NCI-H2227 (cell line): ENCODE measurements around the gene PLCH2.

Experiments used
- DNase-seq: peaks from one replicate; lab custom pipeline; 2025; ENCODE audit not compliant: unreplicated experiment; lab: John Stamatoyannopoulos, UW

The PLCH2 gene

DNA sequence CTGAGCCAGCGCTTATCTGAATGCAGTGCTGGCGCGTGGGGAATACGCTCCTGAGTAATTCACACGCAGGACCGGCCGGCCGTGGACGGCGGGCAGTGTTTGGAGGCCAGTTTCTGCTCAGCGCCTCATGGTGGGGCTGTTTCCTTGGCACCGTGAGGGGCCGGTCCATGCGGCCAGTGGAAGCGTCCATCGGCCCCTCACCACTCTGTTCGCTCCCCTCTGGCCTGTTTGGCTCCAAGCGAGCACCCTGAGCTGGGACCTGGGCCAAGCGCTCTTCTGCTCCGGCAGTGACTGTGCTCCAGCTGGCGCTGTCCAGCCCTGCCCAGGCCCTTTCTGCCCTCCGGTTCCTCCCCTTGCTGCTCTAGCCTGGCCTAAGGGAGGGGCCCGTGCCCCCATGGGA, 16.3 kb upstream of the PLCH2 start:
- DNase-seq, result no peak

- DNase-seq, result no peak
Observed at GRCh38 chr1:2460203-2460602, 15.9 kb upstream of the PLCH2 start.

DNA sequence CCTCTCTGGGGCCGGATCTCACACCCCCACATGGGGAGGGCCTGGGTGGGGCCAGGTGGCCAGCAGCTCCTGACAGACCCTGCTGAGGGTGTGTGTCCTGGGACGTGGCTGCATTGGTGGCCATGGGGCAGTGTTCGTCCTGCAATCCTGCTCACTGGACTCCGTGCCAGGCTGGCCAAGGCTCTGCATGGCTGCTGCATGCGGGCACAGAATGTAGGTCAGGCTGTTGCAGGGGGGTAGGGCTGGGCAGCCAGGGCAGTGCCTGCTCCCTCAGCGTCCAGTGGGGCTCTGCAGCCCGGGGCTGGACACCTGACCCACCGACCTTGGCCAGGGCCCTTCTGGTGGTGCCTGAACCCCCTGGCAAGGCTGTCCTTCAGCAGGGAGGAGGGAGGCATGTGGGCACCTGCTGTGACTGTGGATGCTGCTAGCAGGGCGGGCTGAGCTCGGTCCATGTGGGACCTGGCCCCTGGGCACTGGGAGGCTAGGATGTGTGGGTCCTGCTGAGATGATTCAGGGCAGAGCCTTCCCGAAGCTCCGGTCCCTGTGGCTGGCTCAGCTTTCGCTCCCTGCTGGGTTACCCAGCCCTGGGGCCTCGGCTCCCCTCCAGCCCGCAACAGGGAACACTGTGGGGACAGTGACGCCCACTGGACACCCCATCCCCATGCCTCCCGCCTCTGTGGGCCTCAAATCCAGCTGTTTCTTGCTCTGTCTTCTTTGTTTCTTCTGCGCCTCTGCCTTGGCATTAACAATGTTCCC, 14.9 kb upstream of the PLCH2 start:
- no peak for DNase-seq

DNA sequence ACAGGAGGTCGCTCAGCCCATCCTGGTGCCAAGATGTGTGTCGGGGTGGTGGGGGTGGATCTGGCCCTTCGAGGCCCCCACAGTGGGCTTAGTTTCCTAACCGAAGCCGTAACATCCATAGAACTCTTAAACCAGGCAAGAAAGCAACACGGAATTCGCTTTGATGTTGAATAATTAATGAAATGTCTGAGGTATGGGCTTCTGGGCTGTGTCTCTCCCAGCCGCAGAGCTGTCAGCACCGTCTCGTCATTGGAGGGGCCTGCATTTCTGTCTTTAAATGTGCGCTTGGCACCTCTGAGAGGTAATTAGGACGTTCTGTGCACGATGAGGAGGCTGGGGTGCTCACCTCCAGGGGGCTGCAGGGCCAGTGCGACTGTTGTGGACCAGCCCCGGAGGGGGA, 13.3 kb upstream of the PLCH2 start:
- no peak for DNase-seq

DNA sequence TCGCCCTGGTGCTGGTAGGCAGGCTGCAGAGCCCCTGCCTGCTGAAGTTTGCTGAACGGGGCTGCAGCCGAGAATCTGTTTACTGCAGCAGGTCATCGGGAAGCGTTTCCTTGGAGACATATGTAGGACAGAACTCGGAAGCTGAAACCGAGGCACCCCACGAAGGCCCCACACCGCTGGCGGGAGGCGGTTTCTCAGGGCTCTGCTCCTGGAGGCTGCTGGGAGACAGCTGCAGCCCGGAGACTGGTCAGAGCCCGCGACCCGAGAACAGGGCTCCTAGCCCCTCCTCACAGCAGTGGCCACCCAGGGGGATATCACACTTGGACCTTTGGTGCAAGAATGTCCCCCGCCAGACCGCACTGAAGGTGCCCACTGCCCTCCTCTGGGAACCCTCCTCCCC, 12.7 kb upstream of the PLCH2 start:
- no peak for DNase-seq

DNA sequence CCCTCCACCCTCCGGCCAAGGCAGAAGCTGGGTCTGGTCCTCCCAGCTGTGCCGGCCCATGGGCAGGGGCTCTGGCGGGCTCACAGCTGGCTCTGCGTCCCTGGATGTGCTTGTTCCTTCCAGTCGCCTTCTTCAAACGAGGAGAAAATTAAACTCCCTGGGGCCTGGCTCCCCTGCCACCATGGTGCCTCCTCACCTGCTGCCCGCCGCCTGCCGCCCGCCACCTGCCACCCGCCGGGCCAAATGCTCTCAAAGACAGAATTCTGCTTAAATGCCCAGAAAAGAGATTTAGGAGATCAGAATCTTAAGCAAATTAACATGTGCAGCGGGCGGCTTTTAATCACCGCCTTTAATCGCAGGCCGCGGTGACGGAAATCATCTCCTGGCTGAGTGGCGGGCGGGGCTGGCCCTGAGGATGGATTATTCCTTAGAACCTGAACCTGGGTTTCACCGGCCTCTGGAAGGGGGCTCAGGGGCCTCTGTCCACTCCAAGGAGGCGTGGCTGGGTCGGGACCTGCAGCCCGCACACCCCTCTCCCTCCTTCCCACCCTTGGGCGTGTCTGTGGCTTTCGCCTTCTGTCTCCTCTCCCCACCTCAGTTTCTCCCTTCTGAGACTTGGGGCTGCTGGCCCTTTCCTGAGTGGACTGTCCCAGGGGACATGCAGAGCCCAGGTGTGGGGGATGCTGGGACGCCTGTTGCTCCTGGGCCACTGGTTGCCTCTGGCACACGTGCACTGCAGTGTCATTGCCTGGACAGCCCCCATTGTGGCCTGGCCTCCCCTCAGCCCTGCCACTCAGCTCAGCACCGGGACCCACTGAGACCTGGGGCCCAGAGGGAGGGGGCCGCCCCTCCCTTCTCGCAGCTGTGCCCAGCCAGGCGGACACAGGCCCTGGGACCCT, 10.5 kb upstream of the PLCH2 start:
- no peak for DNase-seq

DNA sequence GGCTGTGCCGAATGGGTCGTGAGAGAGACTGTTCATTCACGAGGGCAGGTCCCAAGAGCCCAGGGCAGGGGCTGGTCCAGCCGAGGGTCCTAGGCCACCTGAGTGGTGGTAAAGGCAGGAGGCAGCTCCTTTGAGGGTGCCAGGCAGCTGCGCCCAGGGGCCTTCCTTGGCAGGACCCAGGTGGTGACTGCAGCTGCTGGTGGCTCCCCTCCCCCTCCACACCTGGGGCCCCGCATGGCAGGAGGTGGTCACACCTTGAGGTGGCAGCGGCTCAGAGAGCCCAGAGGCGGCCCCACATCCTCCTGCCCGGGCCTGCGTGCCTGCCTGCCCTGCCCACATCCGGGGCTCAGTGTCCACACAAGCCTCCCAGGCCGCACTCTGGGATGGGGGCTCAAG, 9.8 kb upstream of the PLCH2 start:
- DNase-seq, result no peak

DNA sequence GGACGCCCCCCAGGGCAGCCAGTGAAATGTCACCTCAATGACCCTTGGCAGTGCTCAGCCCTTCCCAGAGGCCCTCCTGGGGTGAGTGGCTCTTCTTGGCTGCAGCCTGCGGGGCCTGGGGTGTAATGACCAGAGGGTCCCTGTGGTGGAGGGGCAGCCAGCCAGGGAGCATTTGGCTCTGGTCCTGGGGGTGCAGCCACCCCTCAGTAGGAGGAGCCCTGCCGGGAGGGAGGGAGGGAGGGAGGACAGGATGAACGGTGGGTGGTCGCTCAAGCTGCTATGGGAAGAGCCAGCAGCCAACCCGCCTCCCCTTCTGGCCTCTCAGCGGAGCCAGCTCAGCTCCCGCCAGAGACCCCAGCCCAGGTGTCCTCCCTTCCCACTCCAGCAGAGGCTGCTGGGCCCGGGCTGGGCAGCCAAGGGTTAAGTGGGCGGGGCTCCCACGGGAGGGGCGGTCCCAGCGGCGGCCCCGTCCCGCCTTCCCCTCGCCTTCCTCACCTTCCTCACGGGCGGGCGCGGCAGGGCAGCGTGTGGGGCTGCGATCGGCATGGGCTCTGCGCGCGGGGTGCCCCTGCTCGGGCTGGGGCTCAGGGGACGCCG, 9.0 kb upstream of the PLCH2 start:
- DNase-seq, result peak; percentile 70

- DNase-seq, result no peak
Observed at GRCh38 chr1:2468041-2468472, 8.0 kb upstream of the PLCH2 start.

DNA sequence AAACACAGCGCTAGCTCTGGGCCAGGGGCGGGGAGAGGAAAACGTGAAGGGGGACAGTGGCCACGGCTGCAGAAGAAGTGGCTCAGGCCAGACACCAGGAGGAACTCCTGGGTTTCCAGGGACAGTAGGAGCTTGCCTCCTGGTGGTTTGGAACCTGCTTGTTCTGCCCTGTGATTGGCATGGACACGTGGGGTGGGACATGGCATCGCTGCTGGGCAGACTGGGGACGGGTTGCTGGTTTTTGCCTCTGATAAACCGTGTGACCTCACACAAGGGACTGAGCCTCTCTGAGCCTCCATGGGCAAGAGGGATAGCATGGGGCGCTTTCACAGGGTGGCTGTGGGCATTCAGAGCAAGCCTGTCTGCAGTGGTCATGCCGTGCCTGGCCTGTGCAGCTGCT, 7.5 kb upstream of the PLCH2 start:
- no peak for DNase-seq

GRCh38 chr1:2469103-2469940, 6.8 kb upstream of the PLCH2 start:
- DNase-seq, result no peak

DNA sequence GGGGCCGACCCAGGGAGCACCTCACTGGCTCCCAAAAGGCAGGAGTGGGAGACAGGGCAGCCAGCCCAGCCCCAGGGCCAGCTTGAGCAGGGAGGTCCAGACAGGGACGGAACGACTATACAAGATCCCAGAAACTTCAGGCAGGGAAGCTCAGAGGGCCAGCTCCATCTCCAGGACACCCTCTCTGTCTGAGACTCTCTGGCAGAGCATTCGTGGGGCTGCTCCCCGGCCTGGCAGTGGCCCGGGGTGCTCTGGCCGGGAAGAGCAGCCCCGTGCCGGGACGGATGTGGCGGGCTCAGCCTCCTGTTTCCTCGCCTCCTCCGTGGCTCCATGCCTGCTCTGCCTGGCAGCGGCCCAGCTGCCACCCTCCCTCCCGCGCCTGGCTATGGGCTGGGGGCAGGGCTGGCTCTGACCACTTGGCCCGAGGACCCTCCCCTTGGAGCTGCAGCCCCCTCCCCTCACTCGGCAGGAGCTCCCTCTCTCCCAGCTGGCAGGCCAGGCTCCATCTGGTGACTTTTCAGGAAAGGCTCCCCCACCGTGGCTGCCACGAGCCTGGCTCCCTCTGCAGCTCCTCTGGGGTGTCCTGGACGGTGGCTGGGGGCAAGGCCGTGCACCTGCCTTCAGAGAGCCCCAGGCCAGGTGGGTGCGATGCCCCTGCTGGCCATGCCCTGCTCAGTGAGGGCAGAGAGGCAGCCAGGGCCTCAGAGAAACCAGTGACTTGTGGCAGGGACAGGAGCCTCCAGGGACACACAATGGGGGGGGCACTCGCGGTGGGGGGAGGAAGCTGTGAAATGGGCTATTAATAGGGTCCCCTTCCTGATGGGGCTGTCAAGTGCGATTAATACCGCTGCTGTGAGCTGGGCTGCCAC, 5.6 kb upstream of the PLCH2 start:
- DNase-seq, result no peak

DNA sequence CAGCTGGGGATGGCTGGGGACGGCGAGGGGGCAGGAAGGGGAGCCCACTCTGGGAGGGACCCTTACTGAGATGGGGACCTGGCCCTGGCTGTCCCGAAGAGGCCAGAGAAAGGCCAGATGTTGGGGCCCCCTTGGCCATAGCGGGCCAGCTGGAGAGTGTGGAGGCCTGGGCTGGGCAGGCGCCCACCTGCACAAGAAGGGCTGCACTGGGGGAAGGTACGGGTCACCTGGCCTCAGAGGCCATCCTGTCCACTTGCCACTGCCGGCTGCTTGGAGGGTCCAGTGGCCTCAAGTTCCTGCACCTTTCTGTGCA, 5.0 kb upstream of the PLCH2 start:
- no peak for DNase-seq

DNA sequence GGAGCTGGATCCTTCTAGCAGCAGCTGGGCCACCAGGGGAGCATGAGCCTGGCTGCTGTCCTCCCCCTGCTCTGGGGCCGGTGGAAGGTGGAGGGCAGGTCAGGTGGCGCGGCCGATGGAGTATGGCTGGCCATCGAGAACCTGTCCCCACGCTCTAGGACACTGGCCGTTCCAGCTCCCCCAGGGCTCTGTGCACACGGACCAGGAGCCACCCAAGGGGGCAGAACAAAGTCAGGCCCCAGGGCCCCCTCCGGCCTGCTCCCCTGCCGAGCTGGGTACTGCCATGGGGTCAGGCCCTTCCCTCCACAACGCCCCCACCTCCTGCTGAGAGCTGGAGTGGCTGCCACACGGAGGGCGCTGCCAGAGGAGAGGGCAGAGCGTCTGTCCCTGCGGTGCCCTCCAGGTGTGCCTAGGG, 4.5 kb upstream of the PLCH2 start:
- no peak for DNase-seq

DNA sequence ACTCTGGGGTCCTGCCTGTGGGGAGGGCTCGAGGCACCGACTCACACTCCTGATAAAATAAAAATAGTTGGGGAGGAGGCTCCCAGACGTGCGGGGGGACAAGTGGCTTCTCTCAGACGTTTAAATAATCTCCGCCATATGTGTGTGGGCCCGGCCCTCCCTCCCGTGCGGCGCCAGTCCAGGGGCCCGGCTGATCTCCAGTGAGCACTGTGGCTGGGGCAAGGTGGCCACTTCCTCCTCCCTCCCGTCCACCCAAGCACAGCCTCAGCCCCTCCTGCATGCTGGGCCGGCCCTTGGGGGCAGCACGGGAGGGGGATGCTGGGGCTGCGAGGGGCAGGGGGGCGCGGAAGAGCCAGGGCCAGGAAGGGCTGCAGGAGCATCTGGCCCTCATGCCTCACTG, 4.0 kb upstream of the PLCH2 start:
- no peak for DNase-seq

GRCh38 chr1:2472561-2473177, 3.4 kb upstream of the PLCH2 start:
- no peak for DNase-seq

DNA sequence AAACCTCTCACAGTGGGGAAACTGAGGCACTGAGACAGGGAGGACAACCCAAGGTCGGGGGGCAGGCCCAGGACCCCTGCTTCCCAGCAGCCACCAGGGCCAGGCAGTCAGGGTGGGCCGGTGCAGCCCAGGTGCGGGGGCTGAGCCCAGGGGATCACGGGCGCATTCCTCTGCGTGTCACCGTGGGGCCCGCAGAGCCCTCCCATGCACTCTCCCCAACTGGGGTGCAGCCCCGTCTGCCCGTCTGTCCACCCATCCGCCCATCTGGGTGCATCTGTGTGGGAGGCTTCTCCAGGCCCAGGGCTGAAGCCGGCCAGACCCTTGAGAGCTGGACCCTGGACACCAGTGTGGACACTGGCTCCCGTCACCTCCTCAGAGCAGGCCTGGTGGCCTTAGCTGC, 2.9 kb upstream of the PLCH2 start:
- DNase-seq, result no peak

- DNase-seq, result no peak
Observed at GRCh38 chr1:2474104-2474844, 1.8 kb upstream of the PLCH2 start.

DNA sequence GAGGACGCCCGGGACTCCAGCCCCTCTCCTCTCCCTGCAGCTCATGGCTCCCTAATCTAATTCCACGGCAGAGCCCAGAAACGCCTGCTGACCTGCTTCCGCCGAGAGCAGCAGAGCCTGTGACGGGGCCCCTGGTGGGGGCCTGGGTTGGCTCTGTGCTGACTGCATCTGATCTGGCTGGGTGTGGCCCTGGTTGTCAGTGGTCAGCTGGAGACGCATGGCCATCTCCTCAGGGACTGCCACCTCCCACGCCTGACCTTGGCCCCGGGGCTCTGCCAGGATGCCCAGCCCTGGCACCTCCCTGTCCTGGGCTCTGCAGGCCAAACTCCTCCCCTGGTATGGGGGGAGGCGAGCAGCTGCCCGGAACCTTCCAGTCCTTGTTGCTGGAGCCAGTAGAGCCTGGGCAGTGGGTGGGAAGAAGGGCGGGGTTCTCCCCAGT, 1.1 kb upstream of the PLCH2 start:
- no peak for DNase-seq
